ENCODE measurements around the gene LMAN1.

Gene LMAN1

GRCh38 chr18:59300676-59301285, 58.3 kb downstream of the LMAN1 start:
- no peak for DNase-seq

GRCh38 chr18:59298871-59299270, 60.2 kb downstream of the LMAN1 start:
- DNase-seq: no peak

- DNase-seq: no peak
Measured at GRCh38 chr18:59293317-59293716, 65.7 kb downstream of the LMAN1 start.

GRCh38 chr18:59286341-59286740, 72.7 kb downstream of the LMAN1 start:
- DNase-seq: no peak

- no peak for DNase-seq
Measured at GRCh38 chr18:59282341-59282740, 76.7 kb downstream of the LMAN1 start.

- DNase-seq: no peak
Measured at GRCh38 chr18:59279722-59280121, 79.3 kb downstream of the LMAN1 start.

- no peak for DNase-seq
Measured at GRCh38 chr18:59279193-59279592, 79.9 kb downstream of the LMAN1 start.

- no peak for DNase-seq
Measured at GRCh38 chr18:59278793-59279192, 80.3 kb downstream of the LMAN1 start.
